ENCODE data around the gene LRRC27.
"Not testable (repeated sequence)": the region's sequence is repeated elsewhere in the genome, so short reads cannot be mapped to it uniquely, and the experiment has no call there.

The LRRC27 gene

GRCh38 chr10:132374612-132375011, 42.6 kb downstream of the LRRC27 start:
- DNase-seq (ENCODE audit: low read depth in 3 of 3) = no peak

- DNase-seq (ENCODE audit: low read depth in 3 of 3) = no peak
Observed at GRCh38 chr10:132375116-132375794, 43.3 kb downstream of the LRRC27 start.

- no peak for DNase-seq (ENCODE audit: low read depth in 3 of 3)
Observed at GRCh38 chr10:132375795-132376297, 43.9 kb downstream of the LRRC27 start.

GRCh38 chr10:132376394-132376851, 44.4 kb downstream of the LRRC27 start:
- DNase-seq (ENCODE audit: low read depth in 3 of 3) = no peak

GRCh38 chr10:132377326-132377725, 45.3 kb downstream of the LRRC27 start:
- DNase-seq (ENCODE audit: low read depth in 3 of 3) = no peak

- not testable (repeated sequence) for DNase-seq (ENCODE audit: low read depth in 3 of 3)
Observed at GRCh38 chr10:132379026-132379425, 47.0 kb downstream of the LRRC27 start.

GRCh38 chr10:132380986-132381385, 49.0 kb downstream of the LRRC27 start:
- not testable (repeated sequence) for DNase-seq (ENCODE audit: low read depth in 3 of 3)

GRCh38 chr10:132381741-132382140, 49.7 kb downstream of the LRRC27 start:
- DNase-seq (ENCODE audit: low read depth in 3 of 3) = no peak

- no peak for DNase-seq (ENCODE audit: low read depth in 3 of 3)
Observed at GRCh38 chr10:132382231-132382922, 50.4 kb downstream of the LRRC27 start.

GRCh38 chr10:132383101-132383500, 51.1 kb downstream of the LRRC27 start:
- DNase-seq (ENCODE audit: low read depth in 3 of 3) = no peak

- DNase-seq (ENCODE audit: low read depth in 3 of 3) = no peak
Observed at GRCh38 chr10:132383751-132384196, 51.8 kb downstream of the LRRC27 start.

- DNase-seq (ENCODE audit: low read depth in 3 of 3) = no peak
Observed at GRCh38 chr10:132384618-132385388, 52.8 kb downstream of the LRRC27 start.

GRCh38 chr10:132385389-132385667, 53.3 kb downstream of the LRRC27 start:
- DNase-seq (ENCODE audit: low read depth in 3 of 3) = no peak

- DNase-seq (ENCODE audit: low read depth in 3 of 3) = no peak
Observed at GRCh38 chr10:132385721-132386418, 53.9 kb downstream of the LRRC27 start.

GRCh38 chr10:132386419-132386831, 54.4 kb downstream of the LRRC27 start:
- no peak for DNase-seq (ENCODE audit: low read depth in 3 of 3)

- not testable (repeated sequence) for DNase-seq (ENCODE audit: low read depth in 3 of 3)
Observed at GRCh38 chr10:132386896-132387295, 54.9 kb downstream of the LRRC27 start.

- DNase-seq (ENCODE audit: low read depth in 3 of 3) = peak; percentile 41 to 60 (median 50)
Observed at GRCh38 chr10:132387764-132388210, 55.8 kb downstream of the LRRC27 start.

GRCh38 chr10:132388891-132389432, 57.0 kb downstream of the LRRC27 start:
- DNase-seq (ENCODE audit: low read depth in 3 of 3) = no peak

- DNase-seq (ENCODE audit: low read depth in 3 of 3) = no peak
Observed at GRCh38 chr10:132389433-132390169, 57.6 kb downstream of the LRRC27 start.

GRCh38 chr10:132390170-132390920, 58.4 kb downstream of the LRRC27 start:
- DNase-seq (ENCODE audit: low read depth in 3 of 3) = no peak
